Esophagus mucosa (tissue), 1 donor: ENCODE results near the gene CNTN1. TPM values are rescaled to one million over a fixed set of nuclear protein-coding genes. Genes with fewer than 3 reads are reported as not detected.
"Not testable (repeated sequence)": the region's sequence is repeated elsewhere in the genome, so short reads cannot be mapped to it uniquely, and the experiment has no call there.

Source experiments
- ATAC-seq: fragments of 200-7000 bp; cut with Tn5 transposase; one replicate; pipeline ENCODE4 v1.9.1; 2020
- total RNA-seq: library from RNA; stranded (reverse); gene quantifications from one replicate; pipeline ENCODE4 v1.2.4, GENCODE V29; 2023
- donor health status: DM: yes; HTN: yes; CAD: no.

Gene CNTN1
- total RNA-seq, 1 donor from 2014 or later = 9.8 TPM

- ATAC-seq = no peak
These were observed 9.5 kb downstream of the CNTN1 start for GRCh38 chr12:40701756-40702155.

- ATAC-seq = no peak
These were observed 18.9 kb downstream of the CNTN1 start for GRCh38 chr12:40711121-40711520.

- ATAC-seq = no peak
These were observed 22.4 kb downstream of the CNTN1 start for GRCh38 chr12:40714636-40715035.

GRCh38 chr12:40716037-40716436 lies 23.8 kb downstream of the CNTN1 start:
- no peak for ATAC-seq

GRCh38 chr12:40717576-40717975 lies 25.3 kb downstream of the CNTN1 start:
- ATAC-seq = no peak

- no peak for ATAC-seq
These were observed 26.7 kb downstream of the CNTN1 start for GRCh38 chr12:40718878-40719372.

- ATAC-seq = no peak
These were observed 30.8 kb downstream of the CNTN1 start for GRCh38 chr12:40723001-40723400.

GRCh38 chr12:40726366-40726765 lies 34.1 kb downstream of the CNTN1 start:
- no peak for ATAC-seq

- ATAC-seq = peak; percentile 55
These were observed 35.7 kb downstream of the CNTN1 start for GRCh38 chr12:40727774-40728483.

GRCh38 chr12:40730281-40730680 lies 38.0 kb downstream of the CNTN1 start:
- ATAC-seq = no peak

GRCh38 chr12:40733871-40734270 lies 41.6 kb downstream of the CNTN1 start:
- ATAC-seq = no peak

GRCh38 chr12:40734276-40734675 lies 42.0 kb downstream of the CNTN1 start:
- ATAC-seq = no peak

GRCh38 chr12:40735551-40736230 lies 43.5 kb downstream of the CNTN1 start:
- ATAC-seq = no peak

GRCh38 chr12:40737416-40737815 lies 45.2 kb downstream of the CNTN1 start:
- ATAC-seq = not testable (repeated sequence)

- ATAC-seq = no peak
These were observed 46.6 kb downstream of the CNTN1 start for GRCh38 chr12:40738856-40739255.

GRCh38 chr12:40742041-40742440 lies 49.8 kb downstream of the CNTN1 start:
- ATAC-seq = no peak

- ATAC-seq = no peak
These were observed 53.1 kb downstream of the CNTN1 start for GRCh38 chr12:40745386-40745785.

GRCh38 chr12:40749863-40750262 lies 57.6 kb downstream of the CNTN1 start:
- ATAC-seq = no peak

- no peak for ATAC-seq
These were observed 59.8 kb downstream of the CNTN1 start for GRCh38 chr12:40752011-40752410.

- no peak for ATAC-seq
These were observed 68.6 kb downstream of the CNTN1 start for GRCh38 chr12:40760821-40761220.

- no peak for ATAC-seq
These were observed 69.8 kb downstream of the CNTN1 start for GRCh38 chr12:40762072-40762471.

- ATAC-seq = no peak
These were observed 76.1 kb downstream of the CNTN1 start for GRCh38 chr12:40768125-40768864.

GRCh38 chr12:40769846-40770245 lies 77.6 kb downstream of the CNTN1 start:
- ATAC-seq = no peak
